MCF 10A (cell line): ENCODE measurements around the gene MAEL. TPM values are rescaled to one million over a fixed set of nuclear protein-coding genes. Genes with fewer than 3 reads are reported as not detected.

Experiments used
- BruUV-seq: library from RNA; stranded (reverse); fragments of 400-500 nt; replicated peaks from 2 replicates; lab custom pipeline; 2021; lab: Mats Ljungman, UMichigan
- CTCF ChIA-PET: fragments of 300-600 bp; sonication (Branson Sonifier 250); formaldehyde crosslinking; extraction: SDS; loops from one replicate; lab custom pipeline; 2021; ENCODE audit warnings: antibody characterized with exemption, inconsistent platforms; lab: Yijun Ruan, JAX
- POLR2A ChIA-PET: fragments of 300-600, 350-650 bp; sonication (Branson Sonifier 250); formaldehyde crosslinking; extraction: SDS; loops from one replicate; lab custom pipeline; 2020; ENCODE audit warnings: antibody characterized with exemption, inconsistent platforms; lab: Yijun Ruan, JAX
- DNase-seq: peaks from one replicate; pipeline ENCODE4 v3.0.0-alpha.2; 2018; ENCODE audit not compliant: unreplicated experiment
- H3K27ac Mint-ChIP-seq: one replicate; pipeline ENCODE4 v1.8.0; 2022; ENCODE audit warnings: mild to moderate bottlenecking, low read depth, mixed read lengths; ENCODE audit not compliant: unreplicated experiment
- H3K27me3 Mint-ChIP-seq: one replicate; pipeline ENCODE4 v1.8.0; 2022; ENCODE audit warnings: mixed read lengths; ENCODE audit not compliant: insufficient read depth, unreplicated experiment
- H3K36me3 Mint-ChIP-seq: one replicate; pipeline ENCODE4 v1.8.0; 2022; ENCODE audit warnings: mild to moderate bottlenecking, moderate library complexity, mixed read lengths; ENCODE audit not compliant: insufficient read depth, unreplicated experiment
- H3K4me1 Mint-ChIP-seq: one replicate; pipeline ENCODE4 v1.8.0; 2022; ENCODE audit warnings: mixed read lengths; ENCODE audit not compliant: insufficient read depth, unreplicated experiment
- H3K4me3 Mint-ChIP-seq: one replicate; pipeline ENCODE4 v1.8.0; 2022; ENCODE audit warnings: mild to moderate bottlenecking, moderate library complexity, mixed read lengths; ENCODE audit not compliant: unreplicated experiment
- H3K9me3 Mint-ChIP-seq: one replicate; pipeline ENCODE4 v1.8.0; 2022; ENCODE audit warnings: mixed read lengths; ENCODE audit not compliant: unreplicated experiment
- intact Hi-C: fragments of 100-400 bp; cut with micrococcal nuclease; formaldehyde crosslinking; loops from 2 replicates; pipeline ENCODE4 v1.14.1; 2022
- total RNA-seq: library from RNA; stranded (reverse); gene quantifications from 2 replicates; pipeline ENCODE4 v1.2.3, GENCODE V29; 2022
- TF ChIP-seq, protein P1 (sequence below): fragments of 200-600 bp; IDR thresholded peaks from one replicate; pipeline ENCODE4 v1.8.0; 2022; ENCODE audit warnings: antibody characterized with exemption, mild to moderate bottlenecking; ENCODE audit not compliant: unreplicated experiment

MAEL gene
- total RNA-seq, 1 experiment from 2014 or later, result not detected

DNA sequence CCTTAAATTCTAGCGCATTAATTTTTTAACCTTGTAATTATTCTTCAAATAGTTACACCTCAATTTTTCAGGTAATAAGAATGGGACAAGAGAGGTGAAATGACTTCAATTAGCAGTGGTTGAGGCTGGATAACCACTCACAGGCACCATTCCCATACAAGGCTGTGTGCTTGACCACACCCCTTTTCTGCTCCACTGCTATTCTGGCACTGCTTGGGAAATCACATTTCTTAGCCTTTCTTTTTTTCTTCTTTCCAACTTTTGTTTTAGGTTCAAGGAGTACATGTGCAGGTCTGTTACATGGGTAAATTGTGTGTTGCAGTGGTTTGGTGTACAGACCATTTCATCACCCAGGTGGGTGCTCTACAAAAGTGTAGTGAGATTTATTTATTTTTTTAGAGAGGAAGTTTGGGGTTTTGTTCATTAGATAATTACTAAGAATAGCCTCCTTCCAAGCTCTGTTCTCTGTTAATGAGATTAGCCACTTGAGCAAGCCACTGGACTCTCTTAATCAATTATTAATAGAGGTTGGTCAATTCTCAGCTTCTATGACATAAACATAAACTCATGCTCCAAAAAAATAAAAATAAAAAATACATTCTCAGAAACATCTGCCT lies 28.1 kb upstream of the MAEL start:
- ChIA-PET POLR2A (no interaction called here), CTCF (interaction anchor here (0.5 to 1.4 kb wide), 5 partner anchors 35 to 259 kb away, joined by 3 to 8 read pairs (median 3); no protein-coding TSS in a partner anchor)
- H3K27me3 Mint-ChIP-seq, result peaks cover 67% of the 10 kb centered on the region
- no peak for DNase-seq
- no peak overlapping the region for H3K27ac Mint-ChIP-seq
- TF ChIP-seq, protein P1, sequence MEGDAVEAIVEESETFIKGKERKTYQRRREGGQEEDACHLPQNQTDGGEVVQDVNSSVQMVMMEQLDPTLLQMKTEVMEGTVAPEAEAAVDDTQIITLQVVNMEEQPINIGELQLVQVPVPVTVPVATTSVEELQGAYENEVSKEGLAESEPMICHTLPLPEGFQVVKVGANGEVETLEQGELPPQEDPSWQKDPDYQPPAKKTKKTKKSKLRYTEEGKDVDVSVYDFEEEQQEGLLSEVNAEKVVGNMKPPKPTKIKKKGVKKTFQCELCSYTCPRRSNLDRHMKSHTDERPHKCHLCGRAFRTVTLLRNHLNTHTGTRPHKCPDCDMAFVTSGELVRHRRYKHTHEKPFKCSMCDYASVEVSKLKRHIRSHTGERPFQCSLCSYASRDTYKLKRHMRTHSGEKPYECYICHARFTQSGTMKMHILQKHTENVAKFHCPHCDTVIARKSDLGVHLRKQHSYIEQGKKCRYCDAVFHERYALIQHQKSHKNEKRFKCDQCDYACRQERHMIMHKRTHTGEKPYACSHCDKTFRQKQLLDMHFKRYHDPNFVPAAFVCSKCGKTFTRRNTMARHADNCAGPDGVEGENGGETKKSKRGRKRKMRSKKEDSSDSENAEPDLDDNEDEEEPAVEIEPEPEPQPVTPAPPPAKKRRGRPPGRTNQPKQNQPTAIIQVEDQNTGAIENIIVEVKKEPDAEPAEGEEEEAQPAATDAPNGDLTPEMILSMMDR, result no peak
- no peaks in the 10 kb centered on the region for H3K4me1 Mint-ChIP-seq
- H3K4me3 Mint-ChIP-seq, result no peak overlapping the region
- intact Hi-C loops, result no loop called here
- H3K9me3 Mint-ChIP-seq, result no peaks in the 10 kb centered on the region
- H3K36me3 Mint-ChIP-seq, result no peaks in the 10 kb centered on the region
- BruUV-seq, result no TSS peak

DNA sequence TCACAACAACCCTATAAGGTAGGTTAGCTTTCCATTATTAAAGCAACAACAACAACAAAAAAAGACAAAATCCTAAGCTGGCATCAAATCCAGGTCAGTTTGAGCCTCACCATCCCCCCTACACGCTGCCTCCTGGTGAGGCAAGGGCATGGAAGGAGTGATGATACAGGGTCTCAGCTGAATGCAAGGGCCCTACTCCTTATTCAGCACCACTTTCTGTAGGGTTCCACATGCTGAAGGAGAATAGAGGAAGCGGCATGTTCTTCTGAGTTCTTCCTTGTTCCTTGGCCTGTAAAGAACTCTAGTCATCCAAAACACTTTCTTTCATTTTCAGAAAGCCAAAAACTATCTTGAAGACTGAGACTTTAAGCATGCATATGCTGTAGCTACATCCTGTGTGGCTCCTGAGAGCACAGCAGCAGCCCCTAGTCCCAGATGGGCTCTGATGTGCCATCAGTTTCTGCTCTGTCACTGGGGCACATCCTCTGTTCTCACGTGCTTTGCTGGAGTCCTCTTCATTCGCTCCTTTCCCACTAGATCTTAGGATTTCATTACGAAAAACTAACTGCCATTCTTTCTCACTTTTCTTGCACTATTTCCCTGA lies 19.9 kb upstream of the MAEL start:
- ChIA-PET CTCF (interaction anchor here (1.0 to 4.1 kb wide), 4 partner anchors 11 to 90 kb away, joined by 3 to 49 read pairs (median 10); no protein-coding TSS in a partner anchor), POLR2A (no interaction called here)
- intact Hi-C loops, result no loop called here
- DNase-seq, result no peak
- TF ChIP-seq, protein P1, result no peak
- peaks cover 83% of the 10 kb centered on the region for H3K27me3 Mint-ChIP-seq
- H3K4me1 Mint-ChIP-seq, result peaks cover 8% of the 10 kb centered on the region
- no peaks in the 10 kb centered on the region for H3K9me3 Mint-ChIP-seq
- H3K4me3 Mint-ChIP-seq, result no peak overlapping the region
- no TSS peak for BruUV-seq
- H3K36me3 Mint-ChIP-seq, result no peaks in the 10 kb centered on the region
- no peak overlapping the region for H3K27ac Mint-ChIP-seq

DNA sequence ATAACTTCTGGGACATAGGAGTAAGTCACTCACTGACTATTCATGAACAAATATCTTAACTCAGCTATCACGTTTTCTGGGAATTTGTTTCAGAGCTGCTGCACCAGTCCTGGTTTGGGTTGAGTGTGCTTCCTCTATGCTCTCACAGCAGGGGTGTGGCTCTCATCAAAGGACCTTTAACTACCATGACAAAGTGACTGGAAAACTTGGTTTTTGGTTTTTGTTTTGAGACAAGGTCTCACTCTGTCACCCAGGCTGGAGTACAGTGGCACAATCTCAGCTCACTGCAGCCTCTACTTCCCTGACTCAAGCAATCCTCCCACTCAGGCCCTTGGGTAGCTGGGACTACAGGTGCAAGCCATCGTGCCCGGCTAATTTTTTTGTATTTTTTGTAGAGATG lies 17.8 kb upstream of the MAEL start:
- POLR2A ChIA-PET, result no interaction called here
- no peaks in the 10 kb centered on the region for H3K36me3 Mint-ChIP-seq
- peaks cover 23% of the 10 kb centered on the region for H3K4me1 Mint-ChIP-seq
- intact Hi-C loops, result no loop called here
- TF ChIP-seq, protein P1, result no peak
- DNase-seq, result no peak
- no peak overlapping the region for H3K27ac Mint-ChIP-seq
- peaks cover 93% of the 10 kb centered on the region for H3K27me3 Mint-ChIP-seq
- no peaks in the 10 kb centered on the region for H3K9me3 Mint-ChIP-seq
- no TSS peak for BruUV-seq
- CTCF ChIA-PET, result interaction anchor here (0.6 to 6.3 kb wide), 6 partner anchors 10 to 569 kb away, joined by 3 to 76 read pairs (median 4); no protein-coding TSS in a partner anchor
- H3K4me3 Mint-ChIP-seq, result no peak overlapping the region

DNA sequence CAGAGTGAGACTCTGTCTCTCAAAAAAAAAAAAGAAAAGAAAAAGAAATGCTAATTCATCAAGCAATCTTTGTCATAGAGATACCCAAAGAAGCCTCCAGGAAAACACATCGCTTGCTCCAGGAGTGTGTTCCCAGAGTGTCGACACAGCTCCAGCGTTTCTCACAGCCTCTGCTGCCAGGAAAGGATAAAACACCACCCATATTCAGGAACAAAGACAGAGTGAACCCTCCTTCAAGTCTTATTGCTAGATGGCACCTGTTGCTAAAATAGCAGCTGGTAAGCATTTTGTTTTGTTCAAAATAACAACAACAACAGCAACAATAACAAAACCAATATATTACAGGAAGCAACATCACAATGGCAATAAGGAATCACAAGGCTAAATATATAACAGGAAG lies 16.9 kb upstream of the MAEL start:
- no peaks in the 10 kb centered on the region for H3K9me3 Mint-ChIP-seq
- ChIA-PET POLR2A (no interaction called here), CTCF (interaction anchor here (0.6 to 6.3 kb wide), 8 partner anchors 9 to 87 kb away, joined by 3 to 76 read pairs (median 3); no protein-coding TSS in a partner anchor)
- BruUV-seq, result no TSS peak
- peaks cover 25% of the 10 kb centered on the region for H3K4me1 Mint-ChIP-seq
- peaks cover 93% of the 10 kb centered on the region for H3K27me3 Mint-ChIP-seq
- intact Hi-C loops, result no loop called here
- H3K4me3 Mint-ChIP-seq, result no peak overlapping the region
- TF ChIP-seq, protein P1, result no peak
- DNase-seq, result no peak
- H3K27ac Mint-ChIP-seq, result no peak overlapping the region
- no peaks in the 10 kb centered on the region for H3K36me3 Mint-ChIP-seq
